ENCODE data around the gene OR10W1.

GRCh38 chr11:58301576-58301975 lies 33.5 kb upstream of the OR10W1 start:
- no peak for TF ChIP-seq YY1 (IDR thresholded peaks at IDR 0.05; ENCODE audit: insufficient read depth, insufficient read length)
- no peak for TF ChIP-seq SUZ12 (IDR thresholded peaks at IDR 0.05; ENCODE audit: extremely low read depth, insufficient read depth, insufficient read length)
- no peak for TF ChIP-seq ZNF274 (IDR thresholded peaks at IDR 0.05; ENCODE audit: low read depth, low read length)

All from NT2/D1 (cell line).